ENCODE results near the gene F7.

DNA sequence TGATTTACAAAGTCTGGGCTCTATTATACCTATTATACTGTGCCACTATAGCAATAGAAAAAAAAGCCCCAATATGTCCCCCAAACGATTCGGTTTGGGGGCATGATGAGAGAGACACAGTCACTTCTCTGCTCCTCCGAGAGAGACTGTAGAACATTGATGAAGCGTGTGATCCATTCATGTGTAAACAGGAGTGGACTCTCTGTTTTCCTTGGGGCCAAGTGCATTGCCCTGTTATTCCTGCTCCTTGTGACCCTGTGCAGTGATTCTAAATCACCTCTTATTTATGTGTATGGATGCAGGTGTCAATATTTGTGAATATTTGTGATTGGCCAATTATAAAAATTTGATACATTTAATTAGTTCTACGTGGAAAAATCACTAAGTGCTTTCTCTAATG, 34.0 kb downstream of the F7 start:
- TF ChIP-seq, protein P1, sequence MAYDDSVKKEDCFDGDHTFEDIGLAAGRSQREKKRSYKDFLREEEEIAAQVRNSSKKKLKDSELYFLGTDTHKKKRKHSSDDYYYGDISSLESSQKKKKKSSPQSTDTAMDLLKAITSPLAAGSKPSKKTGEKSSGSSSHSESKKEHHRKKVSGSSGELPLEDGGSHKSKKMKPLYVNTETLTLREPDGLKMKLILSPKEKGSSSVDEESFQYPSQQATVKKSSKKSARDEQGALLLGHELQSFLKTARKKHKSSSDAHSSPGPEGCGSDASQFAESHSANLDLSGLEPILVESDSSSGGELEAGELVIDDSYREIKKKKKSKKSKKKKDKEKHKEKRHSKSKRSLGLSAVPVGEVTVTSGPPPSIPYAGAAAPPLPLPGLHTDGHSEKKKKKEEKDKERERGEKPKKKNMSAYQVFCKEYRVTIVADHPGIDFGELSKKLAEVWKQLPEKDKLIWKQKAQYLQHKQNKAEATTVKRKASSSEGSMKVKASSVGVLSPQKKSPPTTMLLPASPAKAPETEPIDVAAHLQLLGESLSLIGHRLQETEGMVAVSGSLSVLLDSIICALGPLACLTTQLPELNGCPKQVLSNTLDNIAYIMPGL (CRISPR knock-in tag; IDR thresholded peaks at IDR 0.05), result no peak
- TF ChIP-seq CBFB (CRISPR knock-in tag; IDR thresholded peaks at IDR 0.05; ENCODE audit: low read depth), result no peak
- TF ChIP-seq JAZF1 (CRISPR knock-in tag; IDR thresholded peaks at IDR 0.05), result no peak
- TF ChIP-seq, protein P2, sequence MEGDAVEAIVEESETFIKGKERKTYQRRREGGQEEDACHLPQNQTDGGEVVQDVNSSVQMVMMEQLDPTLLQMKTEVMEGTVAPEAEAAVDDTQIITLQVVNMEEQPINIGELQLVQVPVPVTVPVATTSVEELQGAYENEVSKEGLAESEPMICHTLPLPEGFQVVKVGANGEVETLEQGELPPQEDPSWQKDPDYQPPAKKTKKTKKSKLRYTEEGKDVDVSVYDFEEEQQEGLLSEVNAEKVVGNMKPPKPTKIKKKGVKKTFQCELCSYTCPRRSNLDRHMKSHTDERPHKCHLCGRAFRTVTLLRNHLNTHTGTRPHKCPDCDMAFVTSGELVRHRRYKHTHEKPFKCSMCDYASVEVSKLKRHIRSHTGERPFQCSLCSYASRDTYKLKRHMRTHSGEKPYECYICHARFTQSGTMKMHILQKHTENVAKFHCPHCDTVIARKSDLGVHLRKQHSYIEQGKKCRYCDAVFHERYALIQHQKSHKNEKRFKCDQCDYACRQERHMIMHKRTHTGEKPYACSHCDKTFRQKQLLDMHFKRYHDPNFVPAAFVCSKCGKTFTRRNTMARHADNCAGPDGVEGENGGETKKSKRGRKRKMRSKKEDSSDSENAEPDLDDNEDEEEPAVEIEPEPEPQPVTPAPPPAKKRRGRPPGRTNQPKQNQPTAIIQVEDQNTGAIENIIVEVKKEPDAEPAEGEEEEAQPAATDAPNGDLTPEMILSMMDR (IDR thresholded peaks at IDR 0.05), result no peak

All from WTC11 (cell line).